Uterus (tissue), 4 donors: Measurements from ENCODE around the gene NCAM1. TPM values are rescaled to one million over a fixed set of nuclear protein-coding genes. Genes with fewer than 3 reads are reported as not detected.

Source experiments
- DNase-seq, 2 donors: peaks; one replicate each; pipeline ENCODE4 v3.0.0-alpha.2; 2019 to 2020
- H3K27ac ChIP-seq, 2 donors: fragments of 200-600 bp; sonication (generic); 1 replicate in 1 of 2; 2 replicates in 1 of 2; pipeline ENCODE4 v1.5.1; 2016 to 2018
- H3K27me3 ChIP-seq, 2 donors: fragments of 200-600 bp; sonication (generic); one replicate each; pipeline ENCODE4 v1.5.1; 2018 to 2019; ENCODE audit warnings: control low read depth in 1 of 2
- H3K36me3 ChIP-seq, 2 donors: fragments of 200-600 bp; sonication (generic); one replicate each; pipeline ENCODE4 v1.5.1; 2019; ENCODE audit warnings: control low read depth in 1 of 2
- H3K4me1 ChIP-seq, 2 donors: fragments of 200-600 bp; sonication (generic); one replicate each; pipeline ENCODE4 v1.5.1; 2018 to 2019; ENCODE audit warnings: control low read depth in 1 of 2
- H3K4me3 ChIP-seq, 2 donors: fragments of 200-600 bp; sonication (generic); 1 replicate in 1 of 2; 2 replicates in 1 of 2; pipeline ENCODE4 v1.5.1; 2018 to 2019; ENCODE audit warnings: mild to moderate bottlenecking in 1 of 2
- H3K9me3 ChIP-seq, 2 donors: fragments of 200-600 bp; sonication (generic); one replicate each; pipeline ENCODE4 v1.5.1; 2019; ENCODE audit warnings: control low read depth in 1 of 2
- CTCF ChIP-seq, 4 experiments: fragments of 200-600 bp in 2 of 4; fragments of 450-650 bp in 2 of 4; sonication (generic) in 2 of 4; IDR thresholded peaks; one replicate each; pipeline ENCODE4 v1.5.1; 2016 to 2019; ENCODE audit warnings: antibody characterized with exemption in 4 of 4, mild to moderate bottlenecking in 2 of 4, moderate library complexity in 1 of 4
- POLR2A ChIP-seq, 2 donors: fragments of 450-650 bp; IDR thresholded peaks; one replicate each; pipeline ENCODE4 v1.6.1; 2016; ENCODE audit warnings: antibody characterized with exemption in 2 of 2, mild to moderate bottlenecking in 1 of 2, moderate library complexity in 1 of 2
- intact Hi-C: fragments of 100-400 bp; cut with DNase I; formaldehyde crosslinking; loops from one replicate; pipeline ENCODE4 v1.15.1; 2023; ENCODE audit warnings: low total_unique reads
- total RNA-seq, 4 donors: library from RNA; depleted of rRNA in 3 of 4; stranded (reverse); fragments of >200 nt in 3 of 4; gene quantifications; one replicate each; pipeline versions ENCODE4 v1.1.0 to v1.2.4, GENCODE V29; 2014 to 2023
- donor health status: DM: yes; HTN: yes; CAD: no.

The NCAM1 gene
- total RNA-seq, 4 donors from 2014 or later = 54.4 to 210 (median 171) TPM

GRCh38 chr11:113314065-113314388 lies 352.8 kb downstream of the NCAM1 start:
- peaks cover 0 to 8% of the 10 kb centered on the region in 2 donors for H3K4me1 ChIP-seq
- no peaks in the 10 kb centered on the region for H3K9me3 ChIP-seq
- no peaks in the 10 kb centered on the region for H3K36me3 ChIP-seq
- peak overlapping the region; percentile 84 to 86 for H3K27ac ChIP-seq
- no peaks in the 10 kb centered on the region for H3K27me3 ChIP-seq
- peak overlapping the region; percentile 61 to 62 for H3K4me3 ChIP-seq
- TF ChIP-seq POLR2A (IDR thresholded peaks at IDR 0.05) (no peak), CTCF (IDR thresholded peaks at IDR 0.05) (no peak)
- intact Hi-C loops = no loop called here
- DNase-seq = no peak

DNA sequence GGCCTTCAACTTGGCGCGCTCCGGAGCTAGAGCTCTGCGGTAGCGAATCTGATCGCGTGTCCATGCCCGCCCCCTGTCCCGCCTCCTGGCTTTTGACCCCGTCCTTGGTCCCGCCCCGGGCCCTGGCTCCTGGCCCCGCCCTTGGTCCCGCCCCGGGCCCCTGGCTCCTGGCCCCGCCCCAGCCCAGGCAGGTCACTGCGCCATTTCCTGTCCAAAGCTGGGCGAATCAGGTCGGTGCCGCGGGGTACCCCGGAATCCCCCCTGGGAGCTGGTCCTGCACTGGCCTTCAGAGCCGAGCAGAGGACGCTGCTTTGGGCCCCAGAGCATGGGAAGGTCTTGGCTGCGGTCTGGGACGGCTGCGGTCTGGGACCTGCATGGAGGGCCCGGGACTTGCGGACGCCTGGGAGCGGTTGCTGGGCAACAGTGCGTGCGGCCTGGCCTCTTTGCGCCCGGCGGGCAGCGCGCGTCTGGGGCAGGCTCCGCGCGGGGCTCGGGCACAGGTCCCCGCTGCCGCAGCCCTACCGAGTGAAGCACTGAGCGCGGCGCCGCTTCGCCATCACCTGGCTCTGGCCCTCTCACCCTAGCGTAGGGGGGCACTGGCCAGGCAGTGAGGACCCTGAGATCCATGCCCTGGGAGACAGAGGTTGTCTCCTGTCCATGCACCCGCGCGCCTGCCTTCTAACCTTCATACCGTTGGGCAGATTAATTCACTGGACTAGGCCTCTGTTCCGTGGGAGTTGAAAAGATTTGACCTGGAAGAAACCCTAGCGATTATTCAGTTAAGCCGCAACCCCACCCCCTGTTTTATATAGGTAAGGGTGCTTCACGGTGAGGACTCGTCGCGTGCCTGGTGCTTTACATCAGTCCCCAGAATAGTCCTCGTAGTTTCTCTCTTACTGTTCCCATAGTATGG lies 353.4 kb downstream of the NCAM1 start, which contains the start of gene TTC12:
TSS of gene TTC12 (plus strand) at position 195 of the 913 bp plus-strand sequence. CDS start 1,675 bp downstream, outside the sequence.
- peaks cover 0 to 8% of the 10 kb centered on the region in 2 donors for H3K4me1 ChIP-seq
- no peaks in the 10 kb centered on the region for H3K9me3 ChIP-seq
- TF ChIP-seq CTCF (IDR thresholded peaks at IDR 0.05) (no peak), POLR2A (IDR thresholded peaks at IDR 0.05) (peak in 1 of 2 donors; percentile 60)
- H3K27ac ChIP-seq = peak within 1 kb of the TSS; percentile 84 to 86
- no peaks in the 10 kb centered on the region for H3K27me3 ChIP-seq
- H3K36me3 ChIP-seq = no peaks in the 10 kb centered on the region
- peak; percentile 90 to 91 for DNase-seq
- H3K4me3 ChIP-seq = peak within 1 kb of the TSS; percentile 61 to 62
- intact Hi-C loops = no loop called here

- no peak for DNase-seq
- intact Hi-C loops = no loop called here
- peak overlapping the region; percentile 84 to 86 for H3K27ac ChIP-seq
- H3K36me3 ChIP-seq = no peaks in the 10 kb centered on the region
- no peaks in the 10 kb centered on the region for H3K27me3 ChIP-seq
- H3K4me3 ChIP-seq = no peak overlapping the region
- peaks cover 0 to 8% of the 10 kb centered on the region in 2 donors for H3K4me1 ChIP-seq
- H3K9me3 ChIP-seq = no peaks in the 10 kb centered on the region
- no peak for TF ChIP-seq CTCF (IDR thresholded peaks at IDR 0.05)
- TF ChIP-seq POLR2A (IDR thresholded peaks at IDR 0.05) = no peak
Measured at GRCh38 chr11:113315811-113316210, 354.6 kb downstream of the NCAM1 start.

- H3K36me3 ChIP-seq = no peaks in the 10 kb centered on the region
- TF ChIP-seq POLR2A (IDR thresholded peaks at IDR 0.05) (no peak), CTCF (IDR thresholded peaks at IDR 0.05) (no peak)
- peaks cover 0 to 8% of the 10 kb centered on the region in 2 donors for H3K4me1 ChIP-seq
- no peak overlapping the region for H3K4me3 ChIP-seq
- intact Hi-C loops = no loop called here
- no peaks in the 10 kb centered on the region for H3K27me3 ChIP-seq
- H3K27ac ChIP-seq = peak overlapping the region; percentile 84 to 86
- no peak for DNase-seq
- no peaks in the 10 kb centered on the region for H3K9me3 ChIP-seq
Measured at GRCh38 chr11:113316256-113316655, 355.0 kb downstream of the NCAM1 start.

DNA sequence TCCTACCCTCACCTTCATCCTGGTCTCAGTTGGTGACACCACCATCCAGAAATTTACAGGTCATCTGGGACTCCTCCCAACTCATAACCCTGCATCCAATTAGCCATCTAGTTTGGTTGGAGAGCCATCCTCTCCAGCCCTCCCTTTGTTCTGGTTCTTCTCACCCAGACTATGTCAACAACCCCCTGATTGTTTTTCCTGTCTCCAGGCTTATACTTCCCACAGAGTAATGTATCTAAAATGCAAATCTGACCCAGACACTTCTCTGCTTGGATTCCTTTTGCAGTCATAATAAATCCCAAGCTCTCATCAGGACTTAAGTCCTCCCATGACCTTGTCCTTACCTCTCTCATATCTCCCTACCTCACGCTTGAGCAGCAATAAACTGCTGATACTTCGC lies 356.1 kb downstream of the NCAM1 start:
- no peak overlapping the region for H3K4me3 ChIP-seq
- intact Hi-C loops = no loop called here

More for the DNA sequence above, 356.1 kb downstream of the NCAM1 start:
- DNase-seq = no peak
- Histone ChIP-seq H3K36me3 (no peaks in the 10 kb centered on the region), H3K9me3 (no peaks in the 10 kb centered on the region), H3K4me1 (peaks cover 0 to 8% of the 10 kb centered on the region in 2 donors), H3K27ac (no peak overlapping the region), H3K27me3 (no peaks in the 10 kb centered on the region)
- TF ChIP-seq POLR2A (IDR thresholded peaks at IDR 0.05) (no peak), CTCF (IDR thresholded peaks at IDR 0.05) (no peak)
